Thyroid gland (tissue), 4 donors: Measurements from ENCODE around the gene A4GALT.
"Not testable (repeated sequence)": the region's sequence is repeated elsewhere in the genome, so short reads cannot be mapped to it uniquely, and the experiment has no call there.

Source experiments
- CTCF ChIP-seq, 6 experiments: fragments of 200-600 bp in 3 of 6; fragments of 450-650 bp in 3 of 6; sonication (generic) in 3 of 6; IDR thresholded peaks; one replicate each; pipeline ENCODE4 v1.5.1; 2016 to 2019; ENCODE audit warnings: antibody characterized with exemption in 6 of 6, mild to moderate bottlenecking in 2 of 6, inconsistent platforms in 1 of 6, moderate library complexity in 1 of 6
- POLR2A ChIP-seq, 2 donors: fragments of 450-650 bp; IDR thresholded peaks; one replicate each; pipeline ENCODE4 v1.6.1; 2017; ENCODE audit warnings: antibody characterized with exemption in 2 of 2, mild to moderate bottlenecking in 2 of 2, moderate library complexity in 1 of 2

DNA sequence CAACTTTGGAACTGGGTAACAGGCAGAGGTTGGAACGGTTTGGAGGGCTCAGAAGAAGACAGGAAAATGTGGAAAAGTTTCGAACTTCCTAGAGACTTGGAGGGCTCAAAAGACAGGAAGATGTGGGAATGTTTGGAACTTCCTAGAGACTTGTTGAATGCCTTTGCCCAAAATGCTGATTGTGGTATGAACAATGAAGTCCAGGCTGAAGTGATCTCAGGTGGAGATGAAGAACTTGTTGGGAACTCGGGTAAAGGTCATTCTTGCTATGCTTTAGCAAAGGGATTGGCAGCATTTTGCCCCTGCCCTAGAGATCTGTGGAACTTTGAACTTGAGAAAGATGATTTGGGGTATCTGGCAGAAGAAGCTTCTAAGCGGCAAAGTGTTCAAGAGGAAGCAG, 42.7 kb downstream of the A4GALT start:
- not testable (repeated sequence) for TF ChIP-seq CTCF, POLR2A (IDR thresholded peaks at IDR 0.05)
